Upper lobe of left lung (tissue), 4 donors: ENCODE results near the gene LHX2.

Source experiments
- CTCF ChIP-seq, 6 experiments: fragments of 450-650 bp in 4 of 6; fragments of 200-600 bp in 2 of 6; sonication (generic) in 2 of 6; IDR thresholded peaks; one replicate each; pipeline ENCODE4 v1.5.1; 2016 to 2019; ENCODE audit warnings: antibody characterized with exemption in 6 of 6
- POLR2A ChIP-seq, 4 donors: fragments of 450-650 bp; IDR thresholded peaks; one replicate each; pipeline ENCODE4 v1.5.1; 2016 to 2017; ENCODE audit warnings: antibody characterized with exemption in 4 of 4, mild to moderate bottlenecking in 2 of 4
- POLR2AphosphoS5 ChIP-seq, 2 donors: sonication (generic); formaldehyde crosslinking; IDR thresholded peaks; one replicate each; pipeline ENCODE4 v1.5.1; 2017; ENCODE audit warnings: antibody characterized with exemption in 2 of 2

GRCh38 chr9:123998970-123999621 lies 12.5 kb upstream of the LHX2 start:
- TF ChIP-seq CTCF (IDR thresholded peaks at IDR 0.05): no peak
- TF ChIP-seq POLR2AphosphoS5 (IDR thresholded peaks at IDR 0.05): no peak
- no peak for TF ChIP-seq POLR2A (IDR thresholded peaks at IDR 0.05)
